Hypothalamus (tissue), 51 donors: ENCODE measurements around the gene PYGM.

Experiments used
- DNase-seq, 51 donors: peaks; one replicate each; lab custom pipeline; 2025; lab: John Stamatoyannopoulos, UW

PYGM gene

GRCh38 chr11:64759722-64760719, at the start of gene PYGM:
Gene PYGM (minus strand): TSS chr11:64759974. CDS start chr11:64759898, 76 bp downstream.
- DNase-seq: peak in 30 of 51 donors; percentile 19 to 85 (median 56)

DNA sequence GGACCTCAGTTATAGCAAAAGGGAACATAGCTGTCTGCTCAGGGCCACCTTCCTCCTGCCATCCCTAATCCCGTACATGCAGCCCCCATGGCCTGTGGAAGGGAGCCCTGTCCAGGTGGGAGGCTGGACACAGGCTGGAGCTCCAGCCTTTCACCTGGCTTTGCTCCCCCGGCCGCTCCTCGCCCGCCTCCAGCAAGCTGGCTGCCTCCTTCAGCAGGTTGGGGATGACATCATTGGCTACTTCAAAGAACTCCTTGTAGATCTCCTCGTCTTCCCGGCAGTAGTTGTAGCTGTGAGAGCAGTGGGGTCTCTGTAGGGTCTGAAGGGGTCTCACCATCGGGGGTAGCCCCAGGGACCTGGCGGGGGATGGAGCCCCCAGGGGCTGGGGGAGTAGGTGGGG, 45.7 kb upstream of the PYGM start:
- no peak for DNase-seq

- DNase-seq: no peak
Measured at GRCh38 chr11:64804346-64805210, 44.8 kb upstream of the PYGM start.

DNA sequence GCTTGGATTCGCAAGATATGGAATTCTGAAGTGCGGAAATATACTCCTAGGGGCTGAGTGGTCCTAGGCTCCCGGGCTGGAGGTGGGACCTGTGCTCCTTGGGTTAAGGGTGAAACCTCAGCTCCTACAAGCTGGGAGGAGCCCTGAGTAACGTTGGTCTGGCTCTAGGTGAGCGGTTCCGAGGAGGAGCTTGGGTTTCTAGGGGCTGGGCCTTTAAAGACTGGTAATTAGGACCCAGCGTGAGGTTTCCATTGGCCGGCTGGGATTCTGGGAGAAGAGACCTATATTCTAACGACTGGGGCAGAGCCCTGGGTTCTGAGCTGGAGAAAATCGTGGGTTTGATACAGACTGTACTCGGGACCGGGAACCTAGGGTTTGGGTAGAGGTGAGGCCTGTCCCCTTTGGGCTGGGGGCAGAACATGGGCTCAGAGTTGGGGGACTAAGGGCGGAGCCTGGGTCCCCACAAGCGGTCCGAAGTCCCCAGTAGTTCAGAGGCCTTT, 44.1 kb upstream of the PYGM start:
- DNase-seq: no peak

- DNase-seq: peak in 46 of 51 donors; percentile 30 to 91 (median 68)
Measured at GRCh38 chr11:64803158-64803845, 43.5 kb upstream of the PYGM start, which contains the start of gene MAP4K2. Gene MAP4K2 (minus strand): TSS chr11:64803214. CDS start chr11:64803149, 65 bp downstream.

DNA sequence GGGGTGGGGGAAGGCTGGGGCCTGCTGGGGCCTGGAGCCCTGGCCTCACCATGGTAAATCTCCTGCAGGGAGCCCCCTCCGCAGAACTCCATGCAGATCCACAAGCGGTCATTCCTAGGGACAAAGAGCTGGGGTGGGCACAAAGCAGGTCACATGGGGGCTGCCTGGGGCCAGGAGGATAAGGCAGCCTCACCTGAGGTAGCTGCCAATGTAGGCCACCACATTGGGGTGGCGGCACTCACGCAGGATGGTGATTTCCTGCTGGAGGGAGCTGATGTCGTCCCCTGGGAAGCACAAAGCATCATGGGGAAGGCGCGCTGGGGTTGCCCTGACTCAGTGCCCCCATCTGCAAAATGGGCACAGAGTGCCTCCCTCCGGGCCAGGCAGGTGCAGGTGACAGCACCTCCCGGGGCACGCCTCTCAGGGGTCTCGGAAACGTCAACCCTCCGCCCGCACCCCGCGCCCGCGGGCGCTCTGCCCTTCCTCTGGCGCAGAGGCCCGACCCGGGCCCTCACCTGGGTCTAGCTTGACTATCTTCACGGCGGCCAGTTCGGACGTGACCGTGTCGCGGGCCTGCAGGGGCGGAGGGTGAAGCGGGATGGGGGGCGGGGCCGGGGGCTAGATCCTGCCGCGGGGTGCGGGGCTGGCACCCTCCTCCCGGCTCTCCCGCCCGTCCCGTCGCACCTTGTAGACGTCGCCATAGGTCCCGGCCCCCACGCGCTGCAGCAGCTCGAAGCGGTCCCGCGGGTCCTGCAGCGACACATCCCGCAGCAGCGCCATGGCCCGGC, 42.8 kb upstream of the PYGM start:
- peak in 4 of 51 donors; percentile 20 to 74 (median 52) for DNase-seq

DNA sequence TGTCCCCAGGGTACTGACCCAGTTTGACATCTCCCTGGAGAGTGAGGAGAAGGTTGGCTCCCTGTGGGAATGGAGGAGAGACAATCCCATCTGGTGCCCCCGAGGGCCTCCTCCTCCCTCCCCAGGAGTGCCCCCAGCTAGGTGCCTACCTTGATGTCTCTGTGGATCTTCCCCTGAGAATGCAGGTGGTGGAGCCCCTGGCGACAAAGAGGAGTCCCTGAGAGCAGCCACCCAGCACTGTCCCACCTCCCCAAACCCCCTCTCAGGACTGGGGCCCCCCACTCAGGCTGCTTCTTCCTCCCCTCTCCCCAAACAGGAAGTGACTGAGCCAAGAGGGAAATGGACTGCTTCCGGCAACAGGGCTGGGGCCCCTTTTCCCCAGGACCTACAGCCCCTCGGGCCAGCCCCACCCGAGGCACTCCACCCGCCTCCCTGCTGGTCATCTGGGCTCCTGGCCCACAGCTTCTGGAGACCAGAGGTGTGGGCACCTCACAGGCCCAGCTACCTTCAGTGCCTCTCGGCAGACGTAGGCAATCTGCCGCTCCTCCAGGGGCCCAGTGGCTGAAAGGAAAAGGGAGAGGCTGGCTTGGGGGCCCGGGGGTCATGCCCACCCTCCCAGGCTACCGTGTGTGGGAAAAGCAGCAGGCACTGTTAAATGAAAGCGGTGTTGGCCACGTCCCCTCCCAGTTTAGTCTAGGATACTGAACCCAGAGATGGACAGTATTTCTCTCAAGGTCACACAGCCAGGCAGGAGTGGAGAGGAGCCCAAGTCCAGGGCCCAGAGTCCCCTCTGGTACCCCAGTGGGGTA, 42.0 kb upstream of the PYGM start:
- DNase-seq: no peak

- no peak for DNase-seq
Measured at GRCh38 chr11:64801158-64801464, 41.3 kb upstream of the PYGM start.

DNA sequence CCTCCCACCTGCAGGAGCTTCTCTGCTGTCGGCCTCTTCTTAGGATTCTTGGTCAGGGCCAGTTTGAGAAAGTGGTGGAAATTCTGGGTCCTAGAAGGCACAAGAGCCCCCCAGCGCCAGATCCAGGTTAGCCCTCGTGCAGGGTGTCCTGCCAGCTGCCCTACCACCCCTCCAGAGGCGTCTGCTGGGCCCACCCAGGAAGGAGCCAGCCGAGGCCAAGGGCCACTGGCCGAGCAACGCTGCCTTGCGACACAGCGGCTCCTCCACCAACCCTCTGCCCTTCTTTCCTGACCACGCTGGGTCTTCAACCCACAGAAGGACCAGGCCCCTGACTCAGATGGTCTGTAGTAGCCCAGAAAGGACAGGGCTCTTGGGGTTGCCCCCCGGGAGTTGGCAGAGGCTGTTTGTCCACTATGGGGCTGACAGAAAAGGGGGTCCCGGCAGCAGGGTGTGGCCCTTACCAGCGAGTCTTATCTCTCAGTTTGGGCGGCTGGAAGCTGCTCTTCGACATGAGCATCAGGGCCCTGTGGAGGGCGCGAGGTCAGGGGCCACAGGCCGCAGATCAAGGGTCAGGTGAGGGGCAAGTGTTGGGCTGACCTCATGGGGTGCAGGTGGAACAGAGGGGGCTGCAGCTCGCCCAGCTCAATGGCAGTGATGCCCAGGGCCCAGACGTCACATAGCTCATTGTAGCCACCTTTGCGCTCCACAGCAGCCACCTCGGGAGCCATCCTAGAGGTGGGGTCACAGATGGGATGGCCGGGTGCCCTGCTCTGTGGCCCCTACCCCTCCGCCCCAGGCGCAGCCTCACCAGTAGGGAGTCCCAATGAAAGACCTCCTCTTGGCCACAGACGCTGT, 40.8 kb upstream of the PYGM start:
- DNase-seq: no peak

- DNase-seq: no peak
Measured at GRCh38 chr11:64799623-64800302, 40.0 kb upstream of the PYGM start.

- DNase-seq: no peak
Measured at GRCh38 chr11:64799256-64799622, 39.5 kb upstream of the PYGM start.

- DNase-seq: no peak
Measured at GRCh38 chr11:64796757-64797541, 37.2 kb upstream of the PYGM start.

GRCh38 chr11:64796047-64796756, 36.4 kb upstream of the PYGM start:
- DNase-seq: no peak

DNA sequence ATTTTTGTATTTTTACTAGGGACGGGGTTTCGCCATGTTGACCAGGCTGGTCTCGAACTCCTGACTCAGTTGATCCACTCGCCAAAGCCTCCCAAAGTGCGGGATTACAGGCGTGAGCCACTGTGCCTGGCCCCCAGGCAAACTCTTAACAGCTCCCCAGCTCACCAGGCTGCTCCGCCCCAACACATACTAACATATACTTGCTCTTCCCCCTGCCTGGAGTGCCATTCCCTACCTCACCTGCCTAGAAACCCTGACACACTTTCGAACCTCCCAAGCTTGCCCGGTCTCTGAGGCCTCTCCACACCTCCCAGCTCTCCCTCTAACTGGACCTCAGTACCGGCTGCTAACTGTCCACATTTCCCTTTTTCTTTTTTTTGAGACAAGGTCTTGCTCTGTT, 34.8 kb upstream of the PYGM start:
- no peak for DNase-seq

GRCh38 chr11:64793271-64794160, 33.7 kb upstream of the PYGM start:
- DNase-seq: no peak
